HEK293T (cell line): Measurements from ENCODE around the gene SLC29A1.
"Not testable (repeated sequence)": the region's sequence is repeated elsewhere in the genome, so short reads cannot be mapped to it uniquely, and the experiment has no call there.

ENCODE experiments used
- CTCF ChIA-PET: fragments of 350-600 bp; formaldehyde crosslinking; extraction: SDS; loops from one replicate; lab custom pipeline; 2021; ENCODE audit warnings: antibody characterized with exemption, inconsistent platforms; lab: Yijun Ruan, JAX
- POLR2A ChIA-PET: fragments of 350-600 bp; formaldehyde crosslinking; extraction: SDS; loops from one replicate; lab custom pipeline; 2020; ENCODE audit warnings: antibody characterized with exemption, inconsistent platforms; lab: Yijun Ruan, JAX
- DNase-seq: peaks from one replicate; pipeline ENCODE4 v3.0.0; 2012; ENCODE audit warnings: mixed read lengths; ENCODE audit errors: extremely low spot score
- ARNT ChIP-seq: fragments of 450-650 bp; IDR thresholded peaks from 2 replicates; pipeline ENCODE4 v1.6.1; 2017; ENCODE audit warnings: mild to moderate bottlenecking
- BHLHE40 ChIP-seq: fragments of 450-650 bp; IDR thresholded peaks from 2 replicates; pipeline ENCODE4 v1.6.1; 2016; ENCODE audit warnings: mild to moderate bottlenecking, moderate library complexity, borderline replicate concordance
- CTBP1 ChIP-seq: fragments of 450-650 bp; IDR thresholded peaks from 2 replicates; pipeline ENCODE4 v1.6.1; 2016; ENCODE audit warnings: borderline replicate concordance
- ELF4 ChIP-seq: fragments of 450-650 bp; IDR thresholded peaks from 2 replicates; pipeline ENCODE4 v1.6.1; 2017; ENCODE audit warnings: antibody characterized with exemption
- FOXA1 ChIP-seq: fragments of 450-650 bp; IDR thresholded peaks from 2 replicates; pipeline ENCODE4 v1.6.1; 2016; ENCODE audit warnings: mild to moderate bottlenecking
- FOXK2 ChIP-seq: fragments of 450-650 bp; IDR thresholded peaks from 2 replicates; pipeline ENCODE4 v1.6.1; 2016; ENCODE audit warnings: mild to moderate bottlenecking
- FOXM1 ChIP-seq: fragments of 450-650 bp; IDR thresholded peaks from 2 replicates; pipeline ENCODE4 v1.6.1; 2017; ENCODE audit warnings: mild to moderate bottlenecking, borderline replicate concordance
- HDGF ChIP-seq: fragments of 450-650 bp; IDR thresholded peaks from 2 replicates; pipeline ENCODE4 v1.6.1; 2017; ENCODE audit warnings: antibody characterized with exemption, borderline replicate concordance
- L3MBTL2 ChIP-seq: fragments of 450-650 bp; conservative IDR thresholded peaks from 2 replicates; pipeline ENCODE4 v1.6.1; 2016; ENCODE audit warnings: mild to moderate bottlenecking
- LEF1 ChIP-seq: fragments of 450-650 bp; IDR thresholded peaks from 2 replicates; pipeline ENCODE4 v1.6.1; 2017; ENCODE audit warnings: mild to moderate bottlenecking, borderline replicate concordance
- NFRKB ChIP-seq: fragments of 450-650 bp; IDR thresholded peaks from 2 replicates; pipeline ENCODE4 v1.6.1; 2016; ENCODE audit warnings: mild to moderate bottlenecking, moderate library complexity
- SP1 ChIP-seq: fragments of 450-650 bp; IDR thresholded peaks from 2 replicates; pipeline ENCODE4 v1.6.1; 2017
- SUZ12 ChIP-seq: fragments of 450-650 bp; IDR thresholded peaks from 2 replicates; pipeline ENCODE4 v1.6.1; 2016; ENCODE audit warnings: mild to moderate bottlenecking
- TARDBP ChIP-seq: fragments of 450-650 bp; IDR thresholded peaks from 2 replicates; pipeline ENCODE4 v1.6.1; 2016
- ZNF384 ChIP-seq: fragments of 450-650 bp; IDR thresholded peaks from 2 replicates; pipeline ENCODE4 v1.6.1; 2016
- TF ChIP-seq, protein P1 (sequence below): fragments of 450-650 bp; IDR thresholded peaks from 2 replicates; pipeline ENCODE4 v1.6.1; 2016

The SLC29A1 gene

DNA sequence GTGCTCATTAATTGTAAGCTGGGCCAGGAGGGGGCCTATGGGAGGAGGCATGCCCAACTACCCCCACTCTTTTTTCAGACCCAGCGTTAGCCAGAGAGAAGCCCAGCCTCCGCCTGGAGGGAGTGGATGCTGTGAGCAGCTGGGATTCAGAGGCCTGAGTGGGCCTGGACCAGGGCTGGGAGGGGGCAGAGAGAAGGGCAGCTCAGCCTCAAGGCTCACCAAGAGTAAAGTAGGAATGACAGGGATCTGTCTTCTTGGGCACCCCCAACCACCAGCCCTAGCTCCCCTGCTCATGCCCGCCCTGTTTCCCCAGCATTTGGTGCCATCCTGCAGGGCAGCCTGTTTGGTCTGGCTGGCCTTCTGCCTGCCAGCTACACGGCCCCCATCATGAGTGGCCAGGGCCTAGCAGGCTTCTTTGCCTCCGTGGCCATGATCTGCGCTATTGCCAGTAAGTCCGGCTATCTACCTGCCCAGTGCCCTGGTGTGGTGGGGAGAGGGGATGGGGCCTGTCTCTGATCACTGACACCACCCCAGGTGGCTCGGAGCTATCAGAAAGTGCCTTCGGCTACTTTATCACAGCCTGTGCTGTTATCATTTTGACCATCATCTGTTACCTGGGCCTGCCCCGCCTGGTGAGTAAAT, 6.8 kb downstream of the SLC29A1 start:
- CTCF ChIA-PET, result no interaction called here
- DNase-seq, result no peak
- POLR2A ChIA-PET, result interaction anchor here (1.6 kb wide), 1 partner anchor 11 kb away, joined by 4 read pairs; no protein-coding TSS in a partner anchor
- TF ChIP-seq BHLHE40, result no peak

DNA sequence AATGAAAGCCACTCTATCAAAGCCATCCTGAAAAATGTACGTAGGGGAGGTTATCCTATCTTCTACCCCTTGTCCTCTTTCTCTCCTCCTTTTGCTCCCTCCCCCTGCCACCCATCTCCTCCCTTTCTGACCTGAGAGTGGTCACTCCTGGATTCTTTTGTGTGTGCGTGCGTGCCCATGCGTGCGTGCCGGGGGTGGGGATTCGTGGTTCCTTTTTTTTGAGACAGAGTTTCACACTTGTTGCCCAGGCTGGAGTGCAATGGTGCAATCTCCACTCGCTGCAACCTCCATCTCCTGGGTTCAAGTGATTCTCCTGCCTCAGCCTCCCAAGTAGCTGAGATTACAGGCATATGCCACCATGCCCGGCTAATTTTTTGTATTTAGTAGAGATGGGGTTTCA, 8.0 kb downstream of the SLC29A1 start:
- POLR2A ChIA-PET, DNase-seq, CTCF ChIA-PET: not testable (repeated sequence)

DNA sequence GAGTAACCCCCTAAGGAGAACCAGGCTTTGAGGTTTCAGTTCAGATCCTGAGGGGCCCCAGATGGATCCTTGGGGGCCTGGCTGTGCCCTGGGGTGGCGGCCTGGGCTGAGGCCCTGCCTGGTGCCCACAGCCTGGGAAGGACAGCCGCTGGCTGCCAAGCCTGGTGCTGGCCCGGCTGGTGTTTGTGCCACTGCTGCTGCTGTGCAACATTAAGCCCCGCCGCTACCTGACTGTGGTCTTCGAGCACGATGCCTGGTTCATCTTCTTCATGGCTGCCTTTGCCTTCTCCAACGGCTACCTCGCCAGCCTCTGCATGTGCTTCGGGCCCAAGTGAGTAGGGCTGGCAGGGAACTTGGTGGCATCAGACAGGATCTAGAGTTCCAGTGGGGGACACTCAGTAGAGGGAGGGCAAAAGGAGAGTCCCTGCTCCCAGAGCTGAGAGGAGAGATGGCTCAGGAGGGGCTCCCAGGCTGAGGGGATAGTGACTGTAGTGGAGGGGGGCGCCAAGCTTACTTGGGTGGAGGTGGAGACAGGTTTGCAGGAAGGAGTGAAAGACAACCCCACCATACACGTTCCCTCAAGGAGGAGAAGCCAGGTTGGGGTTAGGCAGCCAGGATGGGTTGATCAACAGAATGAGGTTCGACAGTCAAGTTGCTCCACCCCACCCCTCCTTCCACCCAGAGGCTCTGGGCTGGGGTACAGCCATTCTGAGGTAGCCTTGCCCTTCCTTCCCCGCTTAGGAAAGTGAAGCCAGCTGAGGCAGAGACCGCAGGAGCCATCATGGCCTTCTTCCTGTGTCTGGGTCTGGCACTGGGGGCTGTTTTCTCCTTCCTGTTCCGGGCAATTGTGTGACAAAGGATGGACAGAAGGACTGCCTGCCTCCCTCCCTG, 9.5 kb downstream of the SLC29A1 start:
- CTCF ChIA-PET, result no interaction called here
- TF ChIP-seq, protein P1, sequence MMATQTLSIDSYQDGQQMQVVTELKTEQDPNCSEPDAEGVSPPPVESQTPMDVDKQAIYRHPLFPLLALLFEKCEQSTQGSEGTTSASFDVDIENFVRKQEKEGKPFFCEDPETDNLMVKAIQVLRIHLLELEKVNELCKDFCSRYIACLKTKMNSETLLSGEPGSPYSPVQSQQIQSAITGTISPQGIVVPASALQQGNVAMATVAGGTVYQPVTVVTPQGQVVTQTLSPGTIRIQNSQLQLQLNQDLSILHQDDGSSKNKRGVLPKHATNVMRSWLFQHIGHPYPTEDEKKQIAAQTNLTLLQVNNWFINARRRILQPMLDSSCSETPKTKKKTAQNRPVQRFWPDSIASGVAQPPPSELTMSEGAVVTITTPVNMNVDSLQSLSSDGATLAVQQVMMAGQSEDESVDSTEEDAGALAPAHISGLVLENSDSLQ, result no peak
- TF ChIP-seq ARNT (no peak), ZNF384 (no peak), FOXM1 (no peak), SUZ12 (no peak), FOXK2 (no peak), L3MBTL2 (no peak), HDGF (no peak), CTBP1 (no peak), SP1 (no peak), NFRKB (no peak), FOXA1 (no peak)
- POLR2A ChIA-PET, result interaction anchor here (1.1 to 5.6 kb wide), 2 partner anchors 14 to 60 kb away, joined by 3 to 49 read pairs; partner anchors contain the start of gene HSP90AB1

DNA sequence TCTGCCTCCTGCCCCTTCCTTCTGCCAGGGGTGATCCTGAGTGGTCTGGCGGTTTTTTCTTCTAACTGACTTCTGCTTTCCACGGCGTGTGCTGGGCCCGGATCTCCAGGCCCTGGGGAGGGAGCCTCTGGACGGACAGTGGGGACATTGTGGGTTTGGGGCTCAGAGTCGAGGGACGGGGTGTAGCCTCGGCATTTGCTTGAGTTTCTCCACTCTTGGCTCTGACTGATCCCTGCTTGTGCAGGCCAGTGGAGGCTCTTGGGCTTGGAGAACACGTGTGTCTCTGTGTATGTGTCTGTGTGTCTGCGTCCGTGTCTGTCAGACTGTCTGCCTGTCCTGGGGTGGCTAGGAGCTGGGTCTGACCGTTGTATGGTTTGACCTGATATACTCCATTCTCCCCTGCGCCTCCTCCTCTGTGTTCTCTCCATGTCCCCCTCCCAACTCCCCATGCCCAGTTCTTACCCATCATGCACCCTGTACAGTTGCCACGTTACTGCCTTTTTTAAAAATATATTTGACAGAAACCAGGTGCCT, 10.2 kb downstream of the SLC29A1 start:
- DNase-seq, result no peak
- TF ChIP-seq SUZ12 (no peak), SP1 (no peak), NFRKB (no peak), L3MBTL2 (no peak), ZNF384 (no peak), CTBP1 (no peak), HDGF (no peak), FOXA1 (no peak)
- TF ChIP-seq, protein P1, result no peak
- ChIA-PET CTCF (interaction anchor here (0.8 to 3.2 kb wide), 5 partner anchors 9 to 123 kb away, joined by 3 to 15 read pairs (median 8); partner anchors contain the start of gene SLC29A1), POLR2A (interaction anchor here (1.1 to 5.6 kb wide), 2 partner anchors 13 to 61 kb away, joined by 3 to 49 read pairs; partner anchors contain the start of gene HSP90AB1)

More for the DNA sequence above, 9.5 kb downstream of the SLC29A1 start:
- no peak for DNase-seq

DNA sequence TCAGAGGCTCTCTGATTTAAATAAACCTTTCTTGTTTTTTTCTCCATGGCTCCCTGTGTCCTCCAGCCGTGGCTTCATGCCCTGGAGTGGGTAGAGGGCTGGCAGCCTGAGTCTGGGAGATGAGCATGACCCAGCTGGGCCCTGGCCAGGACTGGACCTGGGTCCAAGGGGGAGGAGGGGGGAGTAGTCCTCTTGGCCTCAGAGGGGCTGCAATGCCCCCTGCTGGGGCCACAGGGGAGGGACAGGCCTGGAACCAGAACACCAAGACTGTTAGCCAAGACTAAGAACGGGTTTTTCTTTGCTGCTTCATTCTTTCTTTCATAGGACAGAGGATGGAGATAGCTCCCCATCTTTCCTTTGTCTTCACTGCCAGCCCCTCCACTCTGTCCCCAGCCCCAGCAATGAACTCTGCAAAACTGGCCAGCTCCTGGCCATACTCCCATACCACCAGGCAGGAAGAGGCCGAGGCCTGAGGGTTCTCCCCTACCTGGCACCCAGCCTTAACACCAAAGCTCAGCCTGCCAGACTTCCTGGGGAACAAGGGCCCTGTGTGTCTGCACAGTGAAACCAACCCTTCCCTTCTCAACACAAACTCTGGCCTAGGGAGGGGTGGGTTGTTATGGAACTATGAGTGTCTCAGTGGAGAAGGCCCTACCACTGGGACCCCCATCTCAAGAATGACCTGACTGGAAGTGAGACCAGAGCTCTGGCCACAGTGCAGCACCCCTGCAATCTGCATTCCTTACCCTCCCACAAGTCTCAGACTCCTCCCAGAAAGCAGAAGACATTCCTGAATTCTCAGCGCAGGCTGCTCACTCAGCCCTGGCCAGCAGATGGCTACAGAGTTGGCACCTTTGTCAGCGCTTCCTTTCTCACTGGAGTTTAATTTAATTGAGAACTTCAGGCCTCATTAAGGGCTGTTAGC, 11.0 kb downstream of the SLC29A1 start:
- TF ChIP-seq ELF4 (no peak), BHLHE40 (no peak), ZNF384 (no peak), SUZ12 (no peak), FOXA1 (no peak), SP1 (no peak)
- TF ChIP-seq, protein P1, result no peak
- ChIA-PET CTCF (interaction anchor here (0.6 to 3.2 kb wide), 13 partner anchors 8 to 123 kb away, joined by 3 to 15 read pairs (median 4); partner anchors contain the start of gene SLC29A1), POLR2A (interaction anchor here (1.0 to 5.6 kb wide), 5 partner anchors 9 to 61 kb away, joined by 3 to 49 read pairs (median 3); partner anchors contain the start of genes HSP90AB1 and SLC29A1)
- DNase-seq, result peak; percentile 64

DNA sequence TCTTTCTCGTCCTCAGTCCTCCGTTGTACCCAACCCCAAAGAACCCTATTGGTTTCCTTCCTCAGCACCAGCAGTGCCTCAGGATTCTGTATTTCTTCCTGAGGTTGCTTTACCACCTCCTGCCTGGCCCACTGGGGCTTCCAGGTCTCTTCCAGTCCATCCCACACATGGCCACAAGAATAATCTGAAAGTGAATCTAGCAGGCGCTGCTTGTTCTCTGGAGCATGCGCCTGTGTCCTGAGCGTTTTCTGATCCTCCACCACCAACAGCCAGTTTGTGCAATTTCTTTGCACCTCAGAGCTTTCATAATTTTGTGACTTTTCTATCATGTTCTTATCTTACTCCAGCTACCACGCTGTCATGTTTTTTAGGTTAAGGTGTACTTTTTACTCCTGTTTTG, 11.9 kb downstream of the SLC29A1 start:
- CTCF ChIA-PET, result interaction anchor here (0.7 to 3.2 kb wide), 11 partner anchors 8 to 124 kb away, joined by 3 to 15 read pairs (median 4); partner anchors contain the start of gene SLC29A1
- TF ChIP-seq CTBP1 (no peak), ARNT (no peak), NFRKB (no peak), BHLHE40 (no peak), LEF1 (no peak), L3MBTL2 (no peak), ELF4 (no peak), SUZ12 (no peak), FOXK2 (no peak), SP1 (no peak), TARDBP (no peak), FOXM1 (no peak), ZNF384 (no peak), FOXA1 (no peak), HDGF (no peak)
- TF ChIP-seq, protein P1, result no peak
- no peak for DNase-seq
- POLR2A ChIA-PET, result interaction anchor here (1.0 to 5.6 kb wide), 4 partner anchors 10 to 16 kb away, joined by 3 to 49 read pairs (median 4); partner anchors contain the start of genes HSP90AB1 and SLC29A1
